ENCODE data around the gene USP6. TPM values are rescaled to one million over a fixed set of nuclear protein-coding genes. Genes with fewer than 3 reads are reported as not detected.
"Not testable (repeated sequence)": the region's sequence is repeated elsewhere in the genome, so short reads cannot be mapped to it uniquely, and the experiment has no call there.

The USP6 gene
- total RNA-seq, 2 donors from 2014 or later: not detected

- ATAC-seq: peak; percentile 98
- Histone ChIP-seq H3K27ac (peak within 1 kb of the TSS; percentile 22 to 81 (median 57)), H3K4me3 (peak within 1 kb of the TSS; percentile 67 to 90), H3K4me1 (peaks cover 18% of the 10 kb centered on the region), H3K9me3 (no peaks in the 10 kb centered on the region), H3K27me3 (peaks cover 0 to 8% of the 10 kb centered on the region in 2 donors), H3K36me3 (replicated peaks in 1 of 2; ENCODE audit: insufficient read depth in 1 of 2, low read depth in 2 of 2) (no peaks in the 10 kb centered on the region)
- TF ChIP-seq POLR2A (IDR thresholded peaks at IDR 0.05) (peak; percentile 25 to 76 (median 74)), CTCF (IDR thresholded peaks at IDR 0.05) (peak in 1 of 7 experiments; percentile 38)
- intact Hi-C loops (cut with DNase I): no loop called here
- peak; percentile 97 to 98 (median 97) for DNase-seq
- WGBS, 2 donors: 0 to 1% methylated on average over 27 to 69 of the region's 69 CpGs
Observed at GRCh38 chr17:5111402-5112204, 4.2 kb upstream of the USP6 start, which contains the start of gene ZNF232. Gene ZNF232, minus strand, starts transcription at chr17:5111878. Its CDS starts 56 bp downstream, at chr17:5111822.

GRCh38 chr17:5118219-5118618 is 2.4 kb downstream of the USP6 start:
- DNase-seq (no peak), ATAC-seq (no peak)
- Histone ChIP-seq H3K27ac (no peak overlapping the region), H3K36me3 (replicated peaks in 1 of 2; ENCODE audit: insufficient read depth in 1 of 2, low read depth in 2 of 2) (no peaks in the 10 kb centered on the region), H3K27me3 (peaks cover 0 to 8% of the 10 kb centered on the region in 2 donors), H3K9me3 (no peaks in the 10 kb centered on the region), H3K4me1 (peaks cover 12% of the 10 kb centered on the region), H3K4me3 (no peak overlapping the region)
- TF ChIP-seq CTCF (IDR thresholded peaks at IDR 0.05) (no peak), POLR2A (IDR thresholded peaks at IDR 0.05) (no peak)
- 78 to 79% methylated on average over 2 to 5 of the region's 6 CpGs for WGBS, 2 donors
- intact Hi-C loops (cut with DNase I): no loop called here

DNA sequence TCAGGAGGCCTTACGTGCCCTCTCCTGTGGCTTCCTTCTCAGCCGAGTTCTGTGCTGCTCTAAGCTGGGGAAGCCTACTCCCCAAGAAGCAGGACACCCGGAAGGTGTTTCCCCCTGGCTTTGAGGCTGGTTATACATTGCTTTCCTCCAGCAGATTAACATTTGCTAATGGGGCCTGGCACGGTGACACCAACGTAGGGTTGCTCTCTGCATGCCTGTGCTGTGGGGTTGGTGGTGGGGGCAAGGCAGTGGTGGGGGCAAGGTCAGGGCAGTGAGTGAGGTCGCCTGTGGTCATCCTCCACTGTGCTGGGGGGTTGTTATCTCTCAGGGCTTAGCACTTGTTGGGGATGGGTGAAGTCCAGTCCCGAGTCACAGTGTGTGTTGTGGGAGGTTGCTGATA is 4.2 kb downstream of the USP6 start:
- no peak overlapping the region for H3K4me3 ChIP-seq
- intact Hi-C loops (cut with DNase I): no loop called here
- no peak for DNase-seq
- no peak for ATAC-seq
- no peak for TF ChIP-seq CTCF (IDR thresholded peaks at IDR 0.05)
- no peak for TF ChIP-seq POLR2A (IDR thresholded peaks at IDR 0.05)
- H3K27ac ChIP-seq: no peak overlapping the region
- H3K4me1 ChIP-seq: peaks cover 15% of the 10 kb centered on the region
- WGBS, 2 donors: 69 to 87% methylated on average over 6 to 7 of the region's 7 CpGs
- H3K9me3 ChIP-seq: no peaks in the 10 kb centered on the region
- H3K27me3 ChIP-seq: peaks cover 0 to 8% of the 10 kb centered on the region in 2 donors
- no peaks in the 10 kb centered on the region for H3K36me3 ChIP-seq (replicated peaks in 1 of 2; ENCODE audit: insufficient read depth in 1 of 2, low read depth in 2 of 2)

DNA sequence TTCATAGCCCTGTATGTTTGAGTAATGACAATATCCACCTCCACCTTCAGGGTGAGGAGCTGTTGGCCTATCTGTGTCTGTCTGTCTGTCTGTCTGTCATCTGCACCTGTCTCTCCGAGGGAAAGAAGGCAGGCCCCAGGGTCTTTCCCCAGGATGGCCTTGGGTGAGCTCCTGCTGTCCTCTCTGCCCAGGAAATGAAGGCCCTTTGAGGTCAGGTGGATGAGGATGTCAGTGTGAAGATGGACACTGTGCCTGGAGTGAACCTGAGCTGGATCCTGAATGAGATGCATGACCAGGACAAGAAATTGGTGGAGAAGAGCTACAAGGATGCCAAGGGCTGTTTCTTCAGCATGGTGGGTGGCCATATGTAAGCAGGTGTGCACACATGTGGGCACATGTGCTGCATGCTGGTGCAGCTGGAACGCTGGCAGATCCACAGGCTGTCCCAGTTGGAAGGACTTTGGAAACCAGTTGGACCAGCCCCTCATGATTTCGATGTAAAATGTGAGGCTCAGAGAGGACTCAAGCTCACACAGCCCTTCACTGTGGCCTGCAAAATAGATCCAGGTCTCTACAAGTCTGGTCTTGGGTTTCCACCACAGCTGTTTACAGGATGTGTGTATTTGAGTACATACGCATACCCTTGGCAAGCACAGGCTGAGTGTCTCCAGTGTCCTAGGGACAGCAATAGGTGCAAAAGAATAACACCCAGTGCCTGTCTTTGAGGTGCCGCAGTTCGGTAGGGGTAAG is 4.8 kb downstream of the USP6 start:
- H3K4me1 ChIP-seq: peaks cover 15% of the 10 kb centered on the region
- H3K36me3 ChIP-seq (replicated peaks in 1 of 2; ENCODE audit: insufficient read depth in 1 of 2, low read depth in 2 of 2); H3K9me3 ChIP-seq; intact Hi-C loops (cut with DNase I); H3K4me3 ChIP-seq; ATAC-seq; H3K27me3 ChIP-seq; H3K27ac ChIP-seq: not testable (repeated sequence)
- peak in 1 of 4 donors; percentile 3 for DNase-seq
- WGBS, 2 donors: 75 to 81% methylated on average over 6 of the region's 6 CpGs

- no peaks in the 10 kb centered on the region for H3K36me3 ChIP-seq (replicated peaks in 1 of 2; ENCODE audit: insufficient read depth in 1 of 2, low read depth in 2 of 2)
- no peak overlapping the region for H3K27ac ChIP-seq
- peaks cover 15% of the 10 kb centered on the region for H3K4me1 ChIP-seq
- ATAC-seq (no peak), DNase-seq (peak in 1 of 4 donors; percentile 6)
- no peaks in the 10 kb centered on the region for H3K9me3 ChIP-seq
- TF ChIP-seq CTCF (IDR thresholded peaks at IDR 0.05) (no peak), POLR2A (IDR thresholded peaks at IDR 0.05) (no peak)
- peaks cover 0 to under 1% of the 10 kb centered on the region in 2 donors for H3K27me3 ChIP-seq
- WGBS, 2 donors: 81 to 91% methylated on average over 4 to 16 of the region's 16 CpGs
- intact Hi-C loops (cut with DNase I): no loop called here
- no peak overlapping the region for H3K4me3 ChIP-seq
Observed at GRCh38 chr17:5121186-5121841, 5.5 kb downstream of the USP6 start.

DNA sequence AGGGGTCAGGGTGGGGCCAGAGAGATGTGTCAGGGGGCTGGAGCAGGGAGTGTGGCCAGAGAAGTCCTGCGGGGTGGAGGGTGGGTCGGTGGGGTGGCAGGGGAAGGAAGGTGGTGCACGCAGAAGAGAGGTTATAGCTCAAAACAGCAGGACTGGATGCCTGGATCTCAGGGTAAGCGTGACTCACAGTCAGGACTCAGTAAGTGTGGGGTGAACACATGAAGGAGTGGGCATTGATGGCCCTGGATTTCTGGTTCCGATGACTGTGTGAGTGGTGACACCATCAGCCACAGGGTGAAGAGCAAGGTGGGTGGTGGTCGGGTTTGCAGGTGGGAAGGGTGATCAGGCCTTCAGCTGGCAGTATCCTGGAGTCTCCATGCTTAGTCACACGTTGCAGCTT is 6.2 kb downstream of the USP6 start:
- 80 to 96% methylated on average over 5 to 7 of the region's 7 CpGs for WGBS, 2 donors
- intact Hi-C loops (cut with DNase I); H3K9me3 ChIP-seq; H3K4me3 ChIP-seq; H3K27ac ChIP-seq; H3K36me3 ChIP-seq (replicated peaks in 1 of 2; ENCODE audit: insufficient read depth in 1 of 2, low read depth in 2 of 2); H3K27me3 ChIP-seq; ATAC-seq: not testable (repeated sequence)
- peak in 1 of 4 donors; percentile 7 for DNase-seq
- peaks cover 15% of the 10 kb centered on the region for H3K4me1 ChIP-seq

Measured in body of pancreas (tissue), 4 donors.